Renal cortex interstitium (tissue), 11 donors: ENCODE results near the gene SPTLC3. TPM values are rescaled to one million over a fixed set of nuclear protein-coding genes. Genes with fewer than 3 reads are reported as not detected.

ENCODE experiments used
- DNase-seq, 11 donors: peaks; one replicate each; pipeline ENCODE4 v3.0.0-alpha.2; 2013; ENCODE audit warnings: low read depth in 9 of 11, low spot score in 4 of 11; ENCODE audit errors: extremely low read depth in 1 of 11
- polyA plus RNA-seq, 3 donors: library from polyadenylated mRNA; unstranded; fragments of 120-200 nt; gene quantifications; one replicate each; pipeline ENCODE4 v1.2.1, GENCODE V29; 2013; ENCODE audit not compliant: insufficient read length in 3 of 3

The SPTLC3 gene
- polyA plus RNA-seq, 3 donors, result 16.5 to 22.2 (median 18.5) TPM

GRCh38 chr20:13059398-13060136 lies 50.8 kb downstream of the SPTLC3 start:
- DNase-seq, result no peak

- no peak for DNase-seq
These were observed 51.6 kb downstream of the SPTLC3 start for GRCh38 chr20:13060327-13060726.

- peak in 1 of 11 donors; percentile 0 for DNase-seq
These were observed 52.6 kb downstream of the SPTLC3 start for GRCh38 chr20:13061381-13061780.

GRCh38 chr20:13062789-13063188 lies 54.0 kb downstream of the SPTLC3 start:
- DNase-seq, result no peak

- no peak for DNase-seq
These were observed 59.6 kb downstream of the SPTLC3 start for GRCh38 chr20:13068336-13068735.

- DNase-seq, result no peak
These were observed 73.1 kb downstream of the SPTLC3 start for GRCh38 chr20:13081877-13082276.

- DNase-seq, result no peak
These were observed 73.6 kb downstream of the SPTLC3 start for GRCh38 chr20:13082378-13082777.

- no peak for DNase-seq
These were observed 76.5 kb downstream of the SPTLC3 start for GRCh38 chr20:13085275-13085674.

GRCh38 chr20:13089950-13090469 lies 81.2 kb downstream of the SPTLC3 start:
- DNase-seq, result no peak

- no peak for DNase-seq
These were observed 83.3 kb downstream of the SPTLC3 start for GRCh38 chr20:13092111-13092510.

GRCh38 chr20:13094976-13095375 lies 86.2 kb downstream of the SPTLC3 start:
- no peak for DNase-seq

- no peak for DNase-seq
These were observed 90.1 kb downstream of the SPTLC3 start for GRCh38 chr20:13098720-13099355.

- no peak for DNase-seq
These were observed 90.9 kb downstream of the SPTLC3 start for GRCh38 chr20:13099676-13100075.

- no peak for DNase-seq
These were observed 92.5 kb downstream of the SPTLC3 start for GRCh38 chr20:13101276-13101675.

- DNase-seq, result no peak
These were observed 92.9 kb downstream of the SPTLC3 start for GRCh38 chr20:13101706-13102105.

GRCh38 chr20:13102237-13102636 lies 93.5 kb downstream of the SPTLC3 start:
- no peak for DNase-seq

GRCh38 chr20:13102694-13103093 lies 93.9 kb downstream of the SPTLC3 start:
- DNase-seq, result no peak

GRCh38 chr20:13105039-13105438 lies 96.3 kb downstream of the SPTLC3 start:
- DNase-seq, result no peak

GRCh38 chr20:13105864-13106457 lies 97.2 kb downstream of the SPTLC3 start:
- peak in 8 of 11 donors; percentile 8 to 33 (median 20) for DNase-seq

- DNase-seq, result no peak
These were observed 100.9 kb downstream of the SPTLC3 start for GRCh38 chr20:13109658-13110057.
